Measurements from ENCODE around the gene FBXO47. TPM values are rescaled to one million over a fixed set of nuclear protein-coding genes. Genes with fewer than 3 reads are reported as not detected.

The FBXO47 gene
- total and polyA plus RNA-seq, 2 donors from 2014 or later = not detected

DNA sequence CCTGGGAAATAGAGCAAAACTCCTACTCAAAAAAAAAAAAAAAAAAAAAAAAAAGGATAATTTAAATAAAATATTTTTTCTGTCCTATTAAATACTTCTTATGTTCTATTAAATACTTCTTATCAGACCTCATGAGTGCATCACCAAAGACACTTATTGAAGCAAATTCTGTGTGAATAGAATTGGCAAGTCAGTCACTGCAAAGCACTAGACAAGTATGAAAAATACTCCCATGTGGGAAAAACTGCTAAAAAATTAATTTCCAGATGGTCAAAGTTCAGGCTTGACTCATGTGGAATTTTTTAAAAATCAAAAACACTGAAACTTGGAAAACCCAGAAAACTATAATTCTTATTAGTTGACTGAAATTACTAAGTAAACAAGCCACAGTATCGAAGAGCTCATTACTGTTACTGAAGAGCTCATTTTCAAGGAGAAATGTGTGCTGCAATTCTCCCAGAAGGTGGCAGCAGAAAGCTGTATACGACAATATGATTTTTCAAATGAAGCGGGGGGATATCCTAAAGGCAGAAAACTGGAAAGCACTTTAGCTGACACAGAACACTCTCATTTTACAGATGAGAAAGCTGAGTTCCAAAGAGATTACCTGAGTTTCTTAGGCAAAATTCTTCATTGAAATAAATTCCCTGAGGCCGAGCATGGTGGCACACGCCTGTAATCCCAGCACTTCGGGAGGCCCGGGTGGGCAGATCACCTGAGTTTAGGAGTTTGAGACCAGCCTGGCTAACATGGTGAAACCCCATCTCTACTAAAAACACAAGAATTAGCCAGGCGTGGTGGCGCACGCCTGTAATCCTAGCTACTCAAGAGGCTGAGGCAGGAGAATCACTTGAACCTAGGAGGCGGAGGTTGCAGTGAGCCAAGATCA, 15.9 kb upstream of the FBXO47 start:
- Histone ChIP-seq H3K36me3 (ENCODE audit: control insufficient read depth in 2 of 3, insufficient read depth in 3 of 3, low read length in 3 of 3) (no peaks in the 10 kb centered on the region), H3K9ac (ENCODE audit: low read length in 3 of 3) (no peak overlapping the region), H3K9me3 (ENCODE audit: control insufficient read depth in 2 of 3, insufficient read depth in 1 of 3, low read length in 3 of 3) (no peaks in the 10 kb centered on the region), H3K4me1 (ENCODE audit: control insufficient read depth in 2 of 3, insufficient read depth in 2 of 3, low read depth in 1 of 3, low read length in 3 of 3) (no peaks in the 10 kb centered on the region), H3K27me3 (ENCODE audit: control insufficient read depth, insufficient read depth, low read length) (no peaks in the 10 kb centered on the region), H3K4me3 (ENCODE audit: low read length in 3 of 3) (no peak overlapping the region), H3K27ac (ENCODE audit: low read depth in 2 of 2, low read length in 2 of 2) (no peak overlapping the region)
- intact Hi-C loops (cut with DNase I) = loop anchor here (10.0 kb wide), 1 partner anchor 172 kb away; the partner anchor contains the start of gene PLXDC1
- TF ChIP-seq, protein P1, sequence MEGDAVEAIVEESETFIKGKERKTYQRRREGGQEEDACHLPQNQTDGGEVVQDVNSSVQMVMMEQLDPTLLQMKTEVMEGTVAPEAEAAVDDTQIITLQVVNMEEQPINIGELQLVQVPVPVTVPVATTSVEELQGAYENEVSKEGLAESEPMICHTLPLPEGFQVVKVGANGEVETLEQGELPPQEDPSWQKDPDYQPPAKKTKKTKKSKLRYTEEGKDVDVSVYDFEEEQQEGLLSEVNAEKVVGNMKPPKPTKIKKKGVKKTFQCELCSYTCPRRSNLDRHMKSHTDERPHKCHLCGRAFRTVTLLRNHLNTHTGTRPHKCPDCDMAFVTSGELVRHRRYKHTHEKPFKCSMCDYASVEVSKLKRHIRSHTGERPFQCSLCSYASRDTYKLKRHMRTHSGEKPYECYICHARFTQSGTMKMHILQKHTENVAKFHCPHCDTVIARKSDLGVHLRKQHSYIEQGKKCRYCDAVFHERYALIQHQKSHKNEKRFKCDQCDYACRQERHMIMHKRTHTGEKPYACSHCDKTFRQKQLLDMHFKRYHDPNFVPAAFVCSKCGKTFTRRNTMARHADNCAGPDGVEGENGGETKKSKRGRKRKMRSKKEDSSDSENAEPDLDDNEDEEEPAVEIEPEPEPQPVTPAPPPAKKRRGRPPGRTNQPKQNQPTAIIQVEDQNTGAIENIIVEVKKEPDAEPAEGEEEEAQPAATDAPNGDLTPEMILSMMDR (IDR thresholded peaks at IDR 0.05; ENCODE audit: borderline replicate concordance, extremely low read depth, insufficient read depth) = peak; percentile 85
- FAIRE-seq (peak; percentile 95), DNase-seq (peak in 3 of 5 donors; percentile 68 to 91 (median 85))

DNA sequence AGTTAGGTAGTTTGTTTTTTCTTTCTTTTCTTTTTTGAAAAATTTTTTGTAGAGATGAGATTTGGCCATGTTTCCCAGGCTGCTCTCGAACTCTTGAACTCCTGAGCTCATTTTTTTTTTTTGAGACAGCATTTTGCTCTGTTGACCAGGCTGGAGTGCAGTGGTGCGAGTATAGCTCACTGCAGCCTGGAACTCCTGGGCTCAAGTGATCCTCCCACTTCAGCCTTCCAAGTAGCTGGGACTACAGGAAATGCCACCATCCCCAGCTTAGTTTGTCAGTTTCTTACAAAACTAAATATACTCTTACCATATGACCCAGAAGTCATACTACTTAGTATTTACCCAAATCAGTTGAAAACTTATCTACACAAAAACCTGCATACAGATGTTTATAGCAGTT, 14.4 kb upstream of the FBXO47 start:
- H3K9me3 ChIP-seq (ENCODE audit: control insufficient read depth in 2 of 3, insufficient read depth in 1 of 3, low read length in 3 of 3) = no peaks in the 10 kb centered on the region
- H3K4me1 ChIP-seq (ENCODE audit: control insufficient read depth in 2 of 3, insufficient read depth in 2 of 3, low read depth in 1 of 3, low read length in 3 of 3) = no peaks in the 10 kb centered on the region
- intact Hi-C loops (cut with DNase I) = loop anchor here (10.0 kb wide), 1 partner anchor 173 kb away; the partner anchor contains the start of gene PLXDC1
- DNase-seq = no peak
- no peak overlapping the region for H3K27ac ChIP-seq (ENCODE audit: low read depth in 2 of 2, low read length in 2 of 2)
- H3K9ac ChIP-seq (ENCODE audit: low read length in 3 of 3) = no peak overlapping the region
- no peak for FAIRE-seq
- H3K4me3 ChIP-seq (ENCODE audit: low read length in 3 of 3) = no peak overlapping the region
- TF ChIP-seq, protein P1 (IDR thresholded peaks at IDR 0.05; ENCODE audit: borderline replicate concordance, extremely low read depth, insufficient read depth) = no peak
- H3K27me3 ChIP-seq (ENCODE audit: control insufficient read depth, insufficient read depth, low read length) = no peaks in the 10 kb centered on the region
- H3K36me3 ChIP-seq (ENCODE audit: control insufficient read depth in 2 of 3, insufficient read depth in 3 of 3, low read length in 3 of 3) = no peaks in the 10 kb centered on the region

DNA sequence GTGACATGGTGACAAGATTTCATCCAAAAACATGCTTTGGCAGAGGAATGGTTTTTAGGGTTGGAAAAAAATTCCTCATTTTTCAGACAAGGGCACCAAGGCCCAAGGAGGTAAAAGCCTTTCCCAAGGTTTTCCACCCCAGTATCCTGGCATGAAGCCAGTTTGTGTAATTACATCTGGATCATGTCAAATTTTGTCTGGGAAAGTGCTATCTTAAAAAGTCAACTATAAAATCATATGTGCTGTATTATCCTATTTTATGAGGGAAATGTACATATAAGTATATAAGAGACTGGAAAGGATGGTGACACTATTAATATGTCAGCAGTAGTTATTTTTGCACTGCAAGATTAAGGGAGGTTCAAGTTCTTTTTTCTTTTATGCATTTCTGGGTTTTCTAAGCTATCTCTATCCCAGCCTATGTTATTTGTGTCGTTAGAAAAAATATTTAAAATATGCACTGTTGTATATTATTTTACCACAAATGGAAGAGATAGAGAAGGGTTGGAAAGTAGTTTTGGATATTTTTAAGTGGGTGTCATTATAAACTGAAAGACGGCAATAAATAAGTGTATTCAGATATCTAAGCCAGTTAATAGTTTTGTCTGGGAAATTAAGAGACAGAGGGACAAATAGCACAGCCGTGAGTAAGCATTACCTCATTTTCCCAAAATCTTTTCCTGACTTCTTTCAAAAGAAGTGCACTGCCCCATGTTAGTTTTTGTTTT, 13.5 kb upstream of the FBXO47 start:
- DNase-seq = peak in 2 of 5 donors; percentile 34 to 68
- FAIRE-seq = no peak
- H3K27me3 ChIP-seq (ENCODE audit: control insufficient read depth, insufficient read depth, low read length) = no peaks in the 10 kb centered on the region
- intact Hi-C loops (cut with DNase I) = loop anchor here (10.0 kb wide), 1 partner anchor 174 kb away; the partner anchor contains the start of gene PLXDC1
- no peaks in the 10 kb centered on the region for H3K36me3 ChIP-seq (ENCODE audit: control insufficient read depth in 2 of 3, insufficient read depth in 3 of 3, low read length in 3 of 3)
- H3K27ac ChIP-seq (ENCODE audit: low read depth in 2 of 2, low read length in 2 of 2) = no peak overlapping the region
- H3K9me3 ChIP-seq (ENCODE audit: control insufficient read depth in 2 of 3, insufficient read depth in 1 of 3, low read length in 3 of 3) = no peaks in the 10 kb centered on the region
- no peaks in the 10 kb centered on the region for H3K4me1 ChIP-seq (ENCODE audit: control insufficient read depth in 2 of 3, insufficient read depth in 2 of 3, low read depth in 1 of 3, low read length in 3 of 3)
- TF ChIP-seq, protein P1 (IDR thresholded peaks at IDR 0.05; ENCODE audit: borderline replicate concordance, extremely low read depth, insufficient read depth) = no peak
- H3K4me3 ChIP-seq (ENCODE audit: low read length in 3 of 3) = no peak overlapping the region
- no peak overlapping the region for H3K9ac ChIP-seq (ENCODE audit: low read length in 3 of 3)
